ENCODE data around the gene RHBDD1. TPM values are rescaled to one million over a fixed set of nuclear protein-coding genes. Genes with fewer than 3 reads are reported as not detected.

The RHBDD1 gene
- total and polyA plus RNA-seq, 5 donors: 9.3 to 47.3 (median 40.9) TPM

- DNase-seq: no peak
- no peaks in the 10 kb centered on the region for H3K27me3 ChIP-seq (ENCODE audit: control insufficient read depth, insufficient read depth)
- no peak for ATAC-seq
- WGBS: 93% methylated on average over 4 of the region's 4 CpGs
- no peaks in the 10 kb centered on the region for H3K9me3 ChIP-seq (ENCODE audit: control insufficient read depth, low read length)
- no peak overlapping the region for H3K4me3 ChIP-seq (ENCODE audit: low read length)
- intact Hi-C loops (cut with DNase I): no loop called here
- no peak overlapping the region for H3K27ac ChIP-seq (ENCODE audit: low read length)
- peaks cover 2% of the 10 kb centered on the region for H3K4me1 ChIP-seq (ENCODE audit: control insufficient read depth, insufficient read depth, low read length)
These were observed 67.3 kb downstream of the RHBDD1 start for GRCh38 chr2:226903179-226903578.

GRCh38 chr2:226904592-226904991, 68.7 kb downstream of the RHBDD1 start:
- WGBS: 98% methylated on average over 6 of the region's 6 CpGs
- ATAC-seq: no peak
- intact Hi-C loops (cut with DNase I): no loop called here
- no peak overlapping the region for H3K4me3 ChIP-seq (ENCODE audit: low read length)
- H3K27me3 ChIP-seq (ENCODE audit: control insufficient read depth, insufficient read depth): no peaks in the 10 kb centered on the region
- no peaks in the 10 kb centered on the region for H3K9me3 ChIP-seq (ENCODE audit: control insufficient read depth, low read length)
- no peaks in the 10 kb centered on the region for H3K4me1 ChIP-seq (ENCODE audit: control insufficient read depth, insufficient read depth, low read length)
- no peak overlapping the region for H3K27ac ChIP-seq (ENCODE audit: low read length)
- DNase-seq: no peak

- no peak for ATAC-seq
- Histone ChIP-seq H3K9me3 (ENCODE audit: control insufficient read depth, low read length) (no peaks in the 10 kb centered on the region), H3K4me3 (ENCODE audit: low read length) (no peak overlapping the region), H3K4me1 (ENCODE audit: control insufficient read depth, insufficient read depth, low read length) (no peaks in the 10 kb centered on the region), H3K27me3 (ENCODE audit: control insufficient read depth, insufficient read depth) (no peaks in the 10 kb centered on the region), H3K27ac (ENCODE audit: low read length) (no peak overlapping the region)
- intact Hi-C loops (cut with DNase I): no loop called here
- 91% methylated on average over 6 of the region's 6 CpGs for WGBS
- no peak for DNase-seq
These were observed 69.9 kb downstream of the RHBDD1 start for GRCh38 chr2:226905718-226906117.

GRCh38 chr2:226906163-226906693, 70.4 kb downstream of the RHBDD1 start:
- Histone ChIP-seq H3K4me1 (ENCODE audit: control insufficient read depth, insufficient read depth, low read length) (no peaks in the 10 kb centered on the region), H3K4me3 (ENCODE audit: low read length) (no peak overlapping the region), H3K27ac (ENCODE audit: low read length) (no peak overlapping the region), H3K27me3 (ENCODE audit: control insufficient read depth, insufficient read depth) (no peaks in the 10 kb centered on the region), H3K9me3 (ENCODE audit: control insufficient read depth, low read length) (no peaks in the 10 kb centered on the region)
- DNase-seq (no peak), ATAC-seq (no peak)
- 81% methylated on average over 4 of the region's 4 CpGs for WGBS
- intact Hi-C loops (cut with DNase I): no loop called here

- H3K27ac ChIP-seq (ENCODE audit: low read length): no peak overlapping the region
- WGBS: 78% methylated on average over 3 of the region's 3 CpGs
These were observed 73.3 kb downstream of the RHBDD1 start for GRCh38 chr2:226909126-226909525.

GRCh38 chr2:226909836-226910235, 74.0 kb downstream of the RHBDD1 start:
- ATAC-seq (no peak), DNase-seq (no peak)
- intact Hi-C loops (cut with DNase I): no loop called here
- no peaks in the 10 kb centered on the region for H3K9me3 ChIP-seq (ENCODE audit: control insufficient read depth, low read length)
- H3K27ac ChIP-seq (ENCODE audit: low read length): no peak overlapping the region
- WGBS: 90% methylated on average over 2 of the region's 2 CpGs
- no peaks in the 10 kb centered on the region for H3K4me1 ChIP-seq (ENCODE audit: control insufficient read depth, insufficient read depth, low read length)
- H3K4me3 ChIP-seq (ENCODE audit: low read length): no peak overlapping the region
- no peaks in the 10 kb centered on the region for H3K27me3 ChIP-seq (ENCODE audit: control insufficient read depth, insufficient read depth)

More at GRCh38 chr2:226909126-226909525, 73.3 kb downstream of the RHBDD1 start:
- no peaks in the 10 kb centered on the region for H3K27me3 ChIP-seq (ENCODE audit: control insufficient read depth, insufficient read depth)
- intact Hi-C loops (cut with DNase I): no loop called here
- H3K4me1 ChIP-seq (ENCODE audit: control insufficient read depth, insufficient read depth, low read length): no peaks in the 10 kb centered on the region
- no peak overlapping the region for H3K4me3 ChIP-seq (ENCODE audit: low read length)
- ATAC-seq (no peak), DNase-seq (no peak)
- no peaks in the 10 kb centered on the region for H3K9me3 ChIP-seq (ENCODE audit: control insufficient read depth, low read length)

GRCh38 chr2:226910384-226910783, 74.5 kb downstream of the RHBDD1 start:
- ATAC-seq (no peak), DNase-seq (no peak)
- Histone ChIP-seq H3K9me3 (ENCODE audit: control insufficient read depth, low read length) (no peaks in the 10 kb centered on the region), H3K4me1 (ENCODE audit: control insufficient read depth, insufficient read depth, low read length) (no peaks in the 10 kb centered on the region), H3K27me3 (ENCODE audit: control insufficient read depth, insufficient read depth) (no peaks in the 10 kb centered on the region), H3K4me3 (ENCODE audit: low read length) (no peak overlapping the region), H3K27ac (ENCODE audit: low read length) (no peak overlapping the region)
- intact Hi-C loops (cut with DNase I): no loop called here
- 99% methylated on average over 1 of the region's 1 CpG for WGBS

- 96% methylated on average over 3 of the region's 3 CpGs for WGBS
- Histone ChIP-seq H3K27me3 (ENCODE audit: control insufficient read depth, insufficient read depth) (no peaks in the 10 kb centered on the region), H3K27ac (ENCODE audit: low read length) (no peak overlapping the region), H3K4me3 (ENCODE audit: low read length) (no peak overlapping the region), H3K4me1 (ENCODE audit: control insufficient read depth, insufficient read depth, low read length) (no peaks in the 10 kb centered on the region), H3K9me3 (ENCODE audit: control insufficient read depth, low read length) (no peaks in the 10 kb centered on the region)
- intact Hi-C loops (cut with DNase I): no loop called here
- DNase-seq: no peak
- ATAC-seq: no peak
These were observed 76.1 kb downstream of the RHBDD1 start for GRCh38 chr2:226911932-226912331.

GRCh38 chr2:226913641-226914040, 77.8 kb downstream of the RHBDD1 start:
- ATAC-seq (no peak), DNase-seq (no peak)
- H3K27ac ChIP-seq (ENCODE audit: low read length): no peak overlapping the region
- no peaks in the 10 kb centered on the region for H3K4me1 ChIP-seq (ENCODE audit: control insufficient read depth, insufficient read depth, low read length)
- intact Hi-C loops (cut with DNase I): no loop called here
- no peak overlapping the region for H3K4me3 ChIP-seq (ENCODE audit: low read length)
- no peaks in the 10 kb centered on the region for H3K27me3 ChIP-seq (ENCODE audit: control insufficient read depth, insufficient read depth)
- no peaks in the 10 kb centered on the region for H3K9me3 ChIP-seq (ENCODE audit: control insufficient read depth, low read length)

- 93% methylated on average over 6 of the region's 6 CpGs for WGBS
- intact Hi-C loops (cut with DNase I): no loop called here
- DNase-seq (no peak), ATAC-seq (no peak)
- no peaks in the 10 kb centered on the region for H3K4me1 ChIP-seq (ENCODE audit: control insufficient read depth, insufficient read depth, low read length)
- H3K27me3 ChIP-seq (ENCODE audit: control insufficient read depth, insufficient read depth): no peaks in the 10 kb centered on the region
- H3K27ac ChIP-seq (ENCODE audit: low read length): no peak overlapping the region
- no peaks in the 10 kb centered on the region for H3K9me3 ChIP-seq (ENCODE audit: control insufficient read depth, low read length)
- H3K4me3 ChIP-seq (ENCODE audit: low read length): no peak overlapping the region
These were observed 80.0 kb downstream of the RHBDD1 start for GRCh38 chr2:226915846-226916360.

GRCh38 chr2:226916669-226917068, 80.8 kb downstream of the RHBDD1 start:
- Histone ChIP-seq H3K9me3 (ENCODE audit: control insufficient read depth, low read length) (no peaks in the 10 kb centered on the region), H3K27me3 (ENCODE audit: control insufficient read depth, insufficient read depth) (no peaks in the 10 kb centered on the region), H3K4me1 (ENCODE audit: control insufficient read depth, insufficient read depth, low read length) (no peaks in the 10 kb centered on the region), H3K4me3 (ENCODE audit: low read length) (no peak overlapping the region), H3K27ac (ENCODE audit: low read length) (no peak overlapping the region)
- WGBS: 86% methylated on average over 1 of the region's 1 CpG
- intact Hi-C loops (cut with DNase I): no loop called here
- DNase-seq (no peak), ATAC-seq (no peak)

GRCh38 chr2:226932443-226932842, 96.6 kb downstream of the RHBDD1 start:
- Histone ChIP-seq H3K4me1 (ENCODE audit: control insufficient read depth, insufficient read depth, low read length) (no peaks in the 10 kb centered on the region), H3K9me3 (ENCODE audit: control insufficient read depth, low read length) (no peaks in the 10 kb centered on the region), H3K27ac (ENCODE audit: low read length) (no peak overlapping the region), H3K27me3 (ENCODE audit: control insufficient read depth, insufficient read depth) (no peaks in the 10 kb centered on the region), H3K4me3 (ENCODE audit: low read length) (no peak overlapping the region)
- ATAC-seq (no peak), DNase-seq (no peak)
- WGBS: 93% methylated on average over 5 of the region's 5 CpGs
- intact Hi-C loops (cut with DNase I): no loop called here
